GM18951 (cell line): ENCODE measurements around the gene TRIO.

Experiments
- POLR2A ChIP-seq: IDR thresholded peaks from 4 replicates; pipeline ENCODE4 v1.6.1; 2011; ENCODE audit warnings: mild to moderate bottlenecking; ENCODE audit not compliant: insufficient read length, insufficient read depth; ENCODE audit errors: extremely low read depth
- in situ Hi-C: fragments of 300-500 bp; cut with MboI; formaldehyde crosslinking; loops from one replicate; pipeline ENCODE4 v1.12.0; 2022; ENCODE audit warnings: low sequenced_read_pairs, mixed read lengths, inconsistent platforms; ENCODE audit not compliant: unreplicated experiment

Gene TRIO

DNA sequence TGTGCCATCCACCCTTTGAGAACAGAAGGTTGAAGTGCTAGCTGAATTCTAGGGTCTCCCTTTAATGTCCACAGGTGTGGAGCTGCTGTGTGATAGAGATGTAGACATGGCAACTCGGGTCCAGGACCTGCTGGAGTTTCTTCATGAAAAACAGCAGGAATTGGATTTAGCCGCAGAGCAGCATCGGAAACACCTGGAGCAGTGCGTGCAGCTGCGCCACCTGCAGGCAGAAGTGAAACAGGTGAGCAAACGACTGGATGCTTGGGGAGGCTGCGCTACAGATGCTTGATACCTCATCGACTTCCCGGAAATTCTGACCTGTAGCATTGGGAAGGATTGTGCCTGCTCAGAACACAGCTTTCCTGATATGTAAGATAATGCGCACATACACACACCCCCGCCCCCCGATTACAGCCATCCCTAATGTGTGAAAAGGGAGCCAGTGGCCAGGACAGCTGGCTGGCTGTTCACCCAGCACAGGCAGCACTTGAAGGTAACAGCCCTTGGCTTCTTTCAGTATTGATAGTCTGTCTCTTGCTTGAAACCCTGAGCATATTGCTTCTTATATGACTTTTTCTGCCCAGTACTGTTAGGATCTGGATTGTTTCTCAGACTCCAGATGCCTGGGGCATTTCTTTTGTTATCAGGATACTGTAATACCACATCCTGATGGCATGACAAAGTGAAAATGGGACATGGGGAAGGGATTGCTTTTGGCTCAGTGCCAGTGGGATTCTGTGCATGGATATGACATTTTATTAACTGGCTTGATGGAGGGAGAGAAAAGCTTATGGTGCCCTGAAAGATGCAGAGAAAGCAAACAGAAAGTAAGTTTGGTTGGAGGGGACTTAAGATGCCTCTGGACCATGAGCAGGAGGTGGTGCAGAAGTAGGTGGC, 221.7 kb downstream of the TRIO start:
- in situ Hi-C loops: no loop called here
- no peak for TF ChIP-seq POLR2A

DNA sequence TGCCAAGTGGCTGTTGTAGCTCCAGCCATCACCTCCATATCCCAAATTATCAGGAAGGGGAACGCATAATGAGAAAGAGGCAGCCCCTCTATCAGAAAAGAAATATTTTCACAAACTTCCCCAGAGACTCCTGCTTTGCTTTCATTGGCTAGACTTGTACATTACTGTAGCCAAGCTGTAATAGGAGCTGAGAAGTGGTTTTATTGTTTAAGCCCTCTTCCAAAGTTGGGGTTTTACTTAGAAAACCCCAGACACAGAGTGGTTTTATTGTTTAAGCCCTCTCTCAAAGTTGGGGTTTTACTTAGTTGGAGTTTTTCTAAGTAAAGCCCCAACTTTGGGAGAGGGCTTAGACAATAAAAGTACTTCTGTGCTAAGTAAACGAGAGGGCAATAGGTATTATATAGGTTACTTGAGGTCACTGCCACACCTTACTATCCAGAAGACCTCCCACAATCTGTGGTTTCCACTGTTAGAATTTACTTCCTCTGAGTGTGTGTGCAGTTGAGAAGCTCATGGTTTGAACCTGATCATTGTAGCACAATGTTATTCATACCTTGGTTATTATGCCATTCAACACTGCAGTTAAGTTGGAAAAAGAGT, 222.8 kb downstream of the TRIO start:
- in situ Hi-C loops: no loop called here
- TF ChIP-seq POLR2A: no peak

DNA sequence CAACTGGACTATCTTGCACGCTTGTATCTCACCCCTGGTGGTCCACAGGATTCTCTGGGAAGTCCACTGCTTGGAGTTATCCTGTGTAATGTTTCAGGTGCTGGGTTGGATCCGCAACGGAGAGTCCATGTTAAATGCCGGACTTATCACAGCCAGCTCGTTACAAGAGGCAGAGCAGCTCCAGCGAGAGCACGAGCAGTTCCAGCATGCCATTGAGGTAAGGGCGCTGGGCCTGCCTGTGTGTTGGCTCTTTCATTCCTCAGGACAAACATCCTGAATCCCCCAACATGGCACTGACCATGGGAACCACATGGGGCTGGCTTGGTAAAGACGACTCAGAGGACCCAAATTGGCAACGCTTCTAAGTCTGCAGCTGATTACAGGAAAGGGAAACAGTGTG, 223.6 kb downstream of the TRIO start:
- no peak for TF ChIP-seq POLR2A
- in situ Hi-C loops: no loop called here

DNA sequence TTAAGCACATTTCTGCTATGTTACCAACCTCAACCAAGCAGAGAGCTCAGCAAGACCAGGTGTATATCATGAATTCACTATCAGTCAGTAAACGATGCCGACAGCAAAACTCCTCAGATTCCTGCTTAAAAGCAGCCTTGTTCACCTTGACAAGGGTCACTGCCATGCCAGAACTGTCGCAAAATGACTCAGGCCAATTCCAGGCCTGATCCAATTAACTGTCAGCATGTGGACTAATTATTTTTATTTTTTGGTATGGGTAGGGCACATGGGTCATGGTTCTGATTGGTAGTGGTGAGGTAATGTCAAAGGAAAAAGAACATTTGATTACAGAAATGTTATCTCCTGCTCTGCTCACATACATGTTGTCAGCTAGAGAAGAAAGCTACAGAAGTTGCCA, 224.2 kb downstream of the TRIO start:
- in situ Hi-C loops: no loop called here
- no peak for TF ChIP-seq POLR2A

DNA sequence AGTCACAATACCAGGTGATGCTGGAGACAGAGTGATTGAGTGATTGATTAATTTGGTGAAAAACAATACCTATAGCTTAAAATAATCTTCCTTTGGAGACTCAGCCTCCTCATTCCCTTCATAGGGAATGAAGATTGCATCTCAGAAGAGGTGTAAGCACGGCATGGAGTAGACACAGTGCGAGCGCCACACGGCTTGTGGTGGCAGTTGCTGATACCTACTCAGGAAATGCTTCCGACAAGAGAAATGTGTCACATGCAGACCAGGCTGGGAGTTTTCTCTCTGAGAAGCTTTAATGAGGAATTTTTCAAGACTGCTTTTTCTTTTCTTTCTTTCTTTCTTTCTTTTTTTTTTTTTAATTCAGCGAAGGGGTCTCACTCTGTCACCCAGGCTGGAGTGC, 226.6 kb downstream of the TRIO start:
- TF ChIP-seq POLR2A: no peak
- in situ Hi-C loops: no loop called here

DNA sequence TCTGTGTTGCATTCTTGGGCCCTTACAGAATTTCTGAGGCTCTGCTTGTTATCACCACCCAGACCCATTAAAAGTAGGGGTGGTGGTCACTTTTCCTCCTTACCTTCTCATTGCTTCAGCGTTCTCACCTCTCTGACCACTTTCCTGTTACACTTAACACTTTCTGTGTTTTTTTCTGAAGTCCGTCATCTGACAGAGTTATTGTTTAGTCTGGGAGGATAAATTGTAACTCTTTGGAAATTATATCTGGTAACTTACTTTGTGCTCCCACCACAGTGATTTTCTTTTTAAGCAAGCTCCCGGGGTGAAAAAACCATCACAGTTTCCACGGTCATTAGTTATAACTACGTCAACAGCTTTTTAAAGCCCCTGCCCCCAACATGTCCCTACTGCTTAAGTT, 227.2 kb downstream of the TRIO start:
- in situ Hi-C loops: no loop called here

DNA sequence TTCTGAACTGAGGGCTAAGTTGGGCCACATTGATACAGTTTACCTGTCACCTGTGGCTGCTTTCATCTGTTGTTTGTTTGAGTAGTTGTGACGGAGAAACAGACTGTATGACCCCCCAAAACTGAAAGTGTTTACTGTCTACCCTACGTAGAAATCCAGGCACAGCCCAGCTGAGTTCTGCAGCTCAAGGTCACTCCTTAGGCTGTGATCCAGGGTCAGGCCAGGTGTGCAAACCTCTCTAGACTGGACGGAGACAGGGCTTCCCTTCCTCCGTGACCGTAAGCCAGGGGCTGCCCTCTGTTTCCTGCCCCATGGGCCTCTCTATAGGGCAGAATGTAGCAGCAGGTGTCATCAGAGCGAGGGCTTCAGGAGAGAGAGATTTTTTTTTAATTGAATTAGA, 230.5 kb downstream of the TRIO start:
- no peak for TF ChIP-seq POLR2A
- in situ Hi-C loops: no loop called here

More for the DNA sequence above, 227.2 kb downstream of the TRIO start:
- TF ChIP-seq POLR2A: no peak

DNA sequence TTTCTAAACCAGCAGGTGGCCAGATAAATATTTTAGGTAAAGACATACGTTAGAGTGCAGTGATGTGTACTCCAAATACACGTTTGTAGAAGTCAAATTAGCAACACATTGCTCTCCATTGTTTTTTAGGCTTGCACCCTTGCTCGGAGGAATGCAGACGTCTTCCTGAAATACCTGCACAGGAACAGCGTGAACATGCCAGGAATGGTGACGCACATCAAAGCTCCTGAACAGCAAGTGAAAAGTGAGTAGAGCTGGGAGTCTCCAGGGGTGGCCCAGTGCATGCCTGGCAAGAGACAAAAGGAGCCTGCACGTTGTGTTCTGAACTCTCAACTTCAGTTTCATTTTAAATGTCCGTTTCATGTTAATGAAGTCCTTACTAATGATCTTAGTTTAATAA, 231.0 kb downstream of the TRIO start:
- in situ Hi-C loops: no loop called here
- no peak for TF ChIP-seq POLR2A

DNA sequence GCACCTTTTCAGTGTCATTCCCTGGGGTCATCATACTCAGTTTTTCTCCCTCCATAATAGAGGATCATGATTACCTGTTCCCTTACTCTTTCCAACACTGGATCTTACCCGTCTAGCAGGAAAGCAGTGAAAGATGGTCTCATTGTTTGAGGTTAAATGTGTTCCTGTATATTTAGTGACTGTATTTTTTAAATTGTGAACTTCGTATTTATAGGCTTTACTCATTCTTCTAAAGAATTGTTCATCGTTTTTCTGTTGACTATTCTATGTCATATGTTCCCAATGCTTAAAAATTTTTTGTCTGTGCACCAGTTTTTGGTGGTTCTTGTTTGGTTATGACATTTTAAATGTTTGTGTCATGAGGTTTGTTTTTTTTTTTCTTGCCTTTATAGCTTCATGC, 233.6 kb downstream of the TRIO start:
- in situ Hi-C loops: no loop called here
- no peak for TF ChIP-seq POLR2A

DNA sequence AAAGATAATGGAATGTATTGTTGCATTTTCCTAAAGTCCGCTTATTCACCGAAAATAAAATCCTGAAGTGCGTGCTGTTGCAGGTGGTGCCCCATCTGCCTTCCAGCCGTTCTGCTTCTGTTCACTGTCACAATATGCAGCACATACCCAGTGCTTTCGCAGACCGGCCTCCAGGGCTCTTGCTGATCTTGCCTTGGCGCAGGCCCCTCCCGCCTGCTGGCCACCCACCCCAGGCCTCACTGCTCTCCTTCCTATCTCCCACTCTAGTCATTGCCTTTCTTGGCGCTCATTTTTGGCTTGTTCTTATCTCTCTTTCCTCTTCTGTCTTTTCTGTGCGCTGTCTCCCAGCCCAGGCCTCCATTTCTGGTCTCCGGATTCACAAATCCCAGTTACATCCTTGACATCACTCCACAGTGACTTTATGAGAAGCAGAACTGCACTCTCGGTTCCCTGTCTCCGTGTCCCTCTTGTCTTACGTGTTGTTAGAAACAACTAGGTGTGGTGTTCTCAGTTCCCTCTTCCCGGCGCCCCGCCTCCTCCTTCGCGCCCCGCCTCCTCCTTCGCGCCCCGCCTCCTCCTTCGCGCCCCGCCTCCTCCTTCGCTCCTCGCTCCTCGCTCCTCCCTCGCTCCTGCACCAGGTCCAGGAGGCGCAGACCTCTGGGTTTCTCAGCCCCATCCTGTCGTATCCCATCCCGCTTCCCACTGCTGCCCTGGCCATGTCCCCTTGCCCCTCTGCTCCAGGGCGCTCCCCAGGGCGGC, 236.8 kb downstream of the TRIO start:
- TF ChIP-seq POLR2A: no peak
- in situ Hi-C loops: no loop called here

DNA sequence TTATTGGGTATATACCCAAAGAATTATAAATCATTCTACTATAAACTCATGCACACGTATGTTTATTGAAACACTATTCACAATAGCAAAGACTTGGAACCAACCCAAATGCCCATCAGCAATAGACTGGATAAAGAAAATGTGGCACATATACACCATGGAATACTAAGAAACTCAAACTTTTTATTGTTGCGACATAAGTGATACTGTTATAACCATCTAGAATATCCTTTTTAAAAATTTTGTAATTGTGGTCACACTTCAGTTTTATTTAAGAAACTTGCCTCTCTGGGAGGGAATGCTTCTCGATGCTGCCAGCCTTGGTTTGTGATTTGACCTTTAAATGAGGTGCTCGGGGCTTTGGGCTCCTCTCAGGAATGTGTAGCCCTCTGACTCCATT, 237.6 kb downstream of the TRIO start:
- in situ Hi-C loops: no loop called here
- TF ChIP-seq POLR2A: no peak

DNA sequence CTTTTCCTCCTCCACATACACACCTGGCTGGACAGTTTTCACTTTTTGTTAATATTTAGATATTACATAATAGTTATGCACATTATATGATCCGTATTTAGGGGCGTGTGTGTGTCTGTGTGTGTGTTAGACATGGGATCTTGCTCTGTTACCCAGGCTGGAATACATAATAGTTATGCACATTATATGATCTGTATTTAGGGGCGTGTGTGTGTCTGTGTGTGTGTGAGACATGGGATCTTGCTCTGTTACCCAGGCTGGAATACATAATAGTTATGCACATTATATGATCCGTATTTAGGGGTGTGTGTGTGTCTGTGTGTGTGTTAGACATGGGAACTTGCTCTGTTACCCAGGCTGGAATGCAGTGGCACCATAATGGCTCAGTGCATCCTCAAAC, 239.5 kb downstream of the TRIO start:
- in situ Hi-C loops: no loop called here
- no peak for TF ChIP-seq POLR2A

DNA sequence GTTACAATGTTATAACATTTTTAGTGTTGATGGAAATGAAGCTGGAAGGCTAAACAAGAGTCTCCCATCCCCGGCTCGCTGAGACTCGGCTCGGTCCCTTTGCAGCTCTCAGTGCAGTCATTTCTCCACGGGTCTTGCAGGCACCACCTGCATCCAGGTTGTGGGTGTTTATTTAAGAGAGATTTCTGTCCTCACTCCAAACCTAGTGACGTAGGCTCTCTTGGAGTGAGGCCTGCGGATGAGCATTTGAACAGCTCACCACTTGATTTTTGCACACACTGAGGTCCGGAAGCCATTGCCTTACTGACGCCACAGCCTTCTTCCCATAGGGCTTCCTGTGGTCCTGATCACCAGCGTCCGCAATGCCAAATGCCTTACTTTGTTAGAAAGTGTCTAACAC, 240.8 kb downstream of the TRIO start:
- in situ Hi-C loops: no loop called here
- TF ChIP-seq POLR2A: no peak

DNA sequence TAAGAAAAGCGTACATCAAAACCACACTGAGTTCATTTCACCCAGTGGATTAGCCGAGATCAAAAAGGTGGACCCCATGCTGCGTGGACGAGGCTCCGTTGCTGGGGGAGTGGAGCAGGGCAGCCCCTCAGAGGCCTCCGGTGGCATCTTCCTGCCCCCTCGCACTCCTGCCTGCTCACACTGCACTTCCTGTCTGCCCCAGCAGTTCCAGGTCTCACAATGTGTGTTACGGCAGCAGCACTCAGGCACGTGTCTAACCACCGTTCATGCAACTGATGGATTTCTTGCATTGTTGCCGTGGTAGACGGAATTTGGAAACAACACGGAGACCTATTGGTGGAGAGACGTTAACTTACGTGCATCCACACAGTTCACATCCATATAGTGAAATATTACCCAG, 241.9 kb downstream of the TRIO start:
- in situ Hi-C loops: no loop called here
- TF ChIP-seq POLR2A: no peak
